Hematopoietic multipotent progenitor cell treated with erythropoietin and hydrocortisone succinate and interleukin-3 and kit ligand, for 8 days (in vitro differentiated cells): ENCODE measurements around the gene B4GALNT3.

ENCODE experiments used
- DNase-seq: peaks from one replicate; pipeline ENCODE4 v3.0.0-alpha.2; 2015

B4GALNT3 gene

DNA sequence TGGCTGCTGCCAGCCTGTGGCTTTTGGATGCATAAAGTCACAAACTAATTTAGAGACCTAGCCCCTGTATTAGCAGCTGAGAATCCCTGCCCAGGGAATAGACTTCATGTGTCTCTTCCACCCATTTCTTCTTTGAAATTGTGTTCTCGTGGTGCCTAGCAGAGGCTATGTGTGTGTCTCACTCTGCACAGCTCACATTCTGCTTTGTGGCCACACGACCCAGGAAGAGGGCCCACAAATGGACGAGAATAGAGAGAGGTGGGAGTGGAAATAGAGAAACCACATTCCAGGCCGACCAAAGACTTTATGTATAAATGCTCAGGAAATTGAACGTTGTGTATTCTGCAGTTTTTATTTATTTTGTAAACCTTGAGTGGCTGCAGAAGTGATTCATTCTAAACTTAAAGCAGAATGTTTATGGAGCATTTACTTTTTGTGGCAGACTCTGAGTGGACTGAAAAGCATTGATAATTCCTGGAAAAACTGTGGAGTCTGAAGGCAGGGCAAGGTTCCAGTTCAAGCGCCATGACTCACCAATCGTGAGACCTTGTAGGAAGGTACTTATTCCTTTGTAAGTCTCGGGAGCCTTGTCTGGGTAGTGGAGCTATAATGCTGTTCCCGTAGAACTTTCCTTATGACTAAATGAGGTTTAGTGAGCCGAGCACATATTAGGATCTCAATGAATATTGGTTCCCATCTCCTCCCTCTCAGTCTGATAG is 9.1 kb downstream of the B4GALNT3 start:
- DNase-seq, result no peak

DNA sequence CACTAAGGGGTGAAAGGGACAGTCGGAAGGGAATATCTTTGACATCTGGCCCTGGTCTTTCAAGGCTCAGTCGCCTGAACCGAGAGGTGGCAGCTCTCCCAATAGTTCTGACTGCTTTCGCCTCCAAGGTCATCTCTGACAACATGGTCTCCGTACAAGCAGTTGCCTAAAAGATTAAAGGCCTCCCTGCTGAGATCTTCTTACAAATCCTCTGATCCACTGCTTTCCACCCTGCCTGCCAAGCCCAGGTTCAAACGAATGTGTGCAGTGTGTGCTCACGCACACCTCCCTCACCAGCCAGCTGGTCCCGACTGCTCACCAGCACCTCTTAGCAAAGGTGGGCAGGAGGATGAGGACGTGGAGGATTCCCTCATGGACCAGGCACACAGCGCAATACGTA is 10.4 kb downstream of the B4GALNT3 start:
- no peak for DNase-seq

DNA sequence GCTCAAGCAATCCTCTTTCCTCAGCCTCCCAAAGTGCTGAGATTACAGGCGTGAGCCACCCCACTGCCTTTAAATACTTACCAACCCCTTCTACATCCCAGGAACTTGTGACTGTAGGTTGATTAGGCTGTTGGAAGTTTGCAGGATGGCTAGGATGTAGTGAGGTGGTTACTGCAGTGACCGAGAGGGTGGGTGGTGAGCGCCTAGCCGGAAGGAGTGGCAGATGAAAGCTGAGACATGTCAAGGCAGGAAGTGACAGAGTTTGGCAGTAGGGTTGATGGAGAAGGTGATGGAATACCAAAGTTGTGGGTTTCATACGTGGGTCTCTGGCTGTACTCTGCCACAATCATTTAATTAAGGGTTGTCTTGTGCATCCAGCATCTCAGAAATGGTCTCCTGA is 13.5 kb downstream of the B4GALNT3 start:
- no peak for DNase-seq

DNA sequence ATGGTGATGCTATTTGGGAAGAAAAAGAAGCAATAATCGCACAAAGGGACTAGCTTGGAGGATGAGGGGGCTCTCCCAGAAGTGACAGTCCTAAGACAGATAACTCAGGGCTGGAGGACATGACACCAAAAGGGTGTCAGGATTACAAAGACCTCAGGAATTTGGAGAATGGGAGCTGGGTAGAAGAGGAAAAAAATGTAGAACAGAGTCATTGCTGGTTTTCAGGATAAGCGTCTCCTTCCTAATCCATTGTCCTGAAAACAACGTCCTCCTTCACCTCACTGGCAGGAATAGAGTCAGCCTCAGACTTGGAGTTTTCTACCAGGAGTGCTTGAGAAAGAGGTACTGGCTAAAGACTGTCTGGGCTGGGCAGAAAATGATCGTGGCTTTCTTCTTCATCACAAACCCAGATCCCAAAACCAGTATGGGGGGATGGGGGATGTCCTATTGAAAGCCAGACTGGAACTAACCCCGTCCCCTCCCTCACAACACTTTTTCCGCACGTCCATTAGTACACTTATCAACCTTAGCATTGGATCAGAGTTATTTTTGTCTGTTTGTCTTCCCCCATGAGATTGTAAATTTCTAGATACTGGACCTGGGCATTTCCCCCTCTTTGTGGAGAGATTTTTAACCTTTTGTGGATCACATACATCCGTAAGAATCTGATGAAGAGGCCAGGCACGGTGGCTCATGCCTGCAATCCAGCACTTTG is 14.3 kb downstream of the B4GALNT3 start:
- no peak for DNase-seq

DNA sequence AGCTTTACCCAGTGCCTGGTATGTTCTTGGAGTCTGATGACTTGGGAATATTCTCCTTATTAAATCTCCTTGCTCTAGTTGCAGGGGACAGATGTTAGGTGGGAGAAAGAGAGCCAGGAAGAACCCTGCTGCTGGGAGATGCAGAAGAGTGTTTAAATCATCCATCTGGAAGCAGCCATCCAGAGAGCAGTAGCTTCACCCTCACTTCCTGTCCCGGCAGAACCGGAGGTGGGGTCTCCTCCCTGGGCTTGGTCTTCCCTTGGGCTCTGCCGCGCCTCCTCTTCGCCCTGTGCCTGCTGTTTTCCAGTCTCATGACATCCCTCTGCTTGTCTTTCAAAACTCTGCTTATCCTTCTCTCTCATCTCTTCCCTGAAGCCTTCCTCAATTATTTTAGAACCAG is 15.5 kb downstream of the B4GALNT3 start:
- no peak for DNase-seq

DNA sequence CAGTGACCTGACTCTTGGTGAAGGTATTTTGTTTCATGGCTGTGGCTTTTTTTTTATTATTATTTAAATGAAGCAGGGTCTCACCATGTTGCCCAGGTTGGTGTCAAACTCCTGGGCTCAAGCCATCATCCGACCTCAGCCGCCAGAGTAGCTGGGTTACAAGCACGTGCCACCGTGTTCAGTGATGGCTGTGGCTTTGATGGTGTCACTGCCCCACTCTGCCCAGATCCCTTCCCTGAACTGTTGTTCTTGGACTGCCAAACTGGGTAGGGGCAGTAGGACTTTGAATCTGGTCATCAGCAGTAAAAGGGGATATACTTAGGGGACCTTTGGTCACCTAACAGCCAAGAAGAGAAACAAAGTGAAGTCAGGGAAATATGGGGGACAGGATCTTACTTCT is 19.4 kb downstream of the B4GALNT3 start:
- DNase-seq, result no peak

DNA sequence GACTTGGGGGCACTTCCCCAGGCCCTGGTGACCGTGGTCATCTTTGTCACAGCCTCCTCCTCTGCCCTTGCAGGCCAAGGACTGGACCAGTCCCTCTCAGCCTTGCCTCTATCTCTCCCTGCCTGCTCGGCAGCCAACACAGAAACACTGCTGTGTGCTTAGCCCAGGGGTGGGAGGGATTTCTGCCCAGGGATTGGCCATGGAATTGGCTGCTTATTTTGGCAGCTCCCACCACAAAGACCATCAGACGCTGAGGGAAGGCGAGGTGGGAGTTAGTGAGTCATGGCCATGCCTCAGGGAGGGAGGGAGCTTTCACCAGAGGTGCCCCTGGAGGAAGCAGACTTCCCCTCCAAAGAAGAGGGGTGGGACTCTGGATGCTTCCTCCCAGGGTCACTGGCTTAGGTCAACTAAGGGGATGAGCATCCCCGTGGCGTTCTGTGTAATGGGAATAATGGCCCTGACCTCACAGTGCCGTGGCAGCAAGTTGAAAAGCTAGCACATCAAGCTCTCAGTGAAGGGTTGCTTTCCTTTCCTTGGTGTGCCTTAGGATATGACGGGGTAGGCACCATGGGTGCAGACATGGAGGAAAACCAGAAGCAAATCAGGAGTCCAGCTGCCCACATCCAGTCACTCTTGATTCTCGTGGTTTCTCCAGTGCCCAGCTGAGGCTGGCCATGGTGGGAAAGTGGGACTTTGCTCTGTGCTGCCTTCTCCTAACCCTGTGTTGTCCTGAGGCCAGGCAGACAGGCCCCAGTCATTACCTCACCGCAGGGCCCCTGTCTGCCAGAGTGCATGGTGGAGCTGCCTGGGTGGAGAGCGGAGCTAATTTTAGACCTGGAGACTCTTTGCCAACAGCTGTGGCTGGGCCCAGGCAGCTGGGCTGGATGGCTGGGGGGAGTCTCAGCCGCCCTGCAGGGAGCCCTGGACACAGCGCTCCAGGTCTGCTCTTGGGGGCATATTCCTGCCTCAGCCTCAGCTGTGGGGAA is 21.4 kb downstream of the B4GALNT3 start:
- no peak for DNase-seq

DNA sequence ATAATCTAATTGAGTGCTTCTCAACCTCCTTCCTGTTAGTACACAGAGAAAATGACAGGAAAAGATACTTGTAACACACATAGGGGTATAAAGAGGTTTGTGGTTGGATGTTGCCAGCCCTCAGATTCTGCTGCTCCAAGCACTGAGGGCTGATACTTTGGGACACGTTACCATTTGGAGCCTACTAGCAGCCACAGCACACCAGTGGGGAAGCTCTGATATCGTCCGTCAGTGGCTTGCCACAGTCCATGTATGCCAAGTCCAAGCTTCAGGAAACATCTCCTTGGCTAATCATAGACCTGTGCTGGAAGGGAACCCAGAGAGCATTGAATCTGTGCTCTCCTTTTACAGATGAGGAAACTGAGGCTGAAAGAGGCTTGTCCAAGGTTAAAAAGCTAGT is 22.3 kb downstream of the B4GALNT3 start:
- DNase-seq, result no peak

DNA sequence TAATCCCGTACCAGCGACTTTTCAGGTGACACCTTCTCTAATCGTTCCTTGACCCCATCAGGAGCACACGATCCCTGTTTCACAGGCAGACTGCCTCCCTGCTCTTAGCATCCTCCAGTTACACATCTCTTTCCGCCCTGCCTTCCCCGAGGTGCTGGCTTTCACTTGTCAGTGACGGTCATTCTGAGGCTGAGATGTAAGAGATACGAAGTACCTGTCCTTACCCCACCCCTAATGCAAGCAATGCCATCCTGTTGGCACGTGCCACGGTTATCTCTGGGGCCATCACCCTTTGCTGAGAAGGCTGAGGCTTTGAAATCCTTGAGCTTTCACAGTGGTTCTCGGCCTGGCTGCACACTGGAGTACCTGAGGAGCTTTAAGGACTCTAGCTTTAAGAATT is 24.4 kb downstream of the B4GALNT3 start:
- DNase-seq, result no peak

DNA sequence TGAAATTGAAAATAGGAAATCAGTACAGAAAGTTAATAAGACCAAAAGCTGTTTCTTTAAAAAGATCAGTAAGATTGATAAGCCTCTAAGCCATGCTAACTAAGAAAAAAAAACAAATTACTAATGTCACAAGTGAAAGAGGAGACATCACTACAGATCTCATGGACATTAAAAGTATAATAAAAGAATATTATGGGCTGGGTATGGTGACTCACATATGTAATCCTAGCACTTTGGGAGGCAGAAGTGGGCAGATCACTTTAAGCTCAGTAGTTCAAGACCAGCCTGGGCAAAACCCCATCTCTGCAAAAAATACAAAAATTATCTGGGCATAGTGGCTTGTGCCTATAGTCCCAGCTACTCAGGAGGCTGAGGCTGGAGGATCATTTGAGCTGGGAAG is 30.5 kb downstream of the B4GALNT3 start:
- DNase-seq, result no peak

DNA sequence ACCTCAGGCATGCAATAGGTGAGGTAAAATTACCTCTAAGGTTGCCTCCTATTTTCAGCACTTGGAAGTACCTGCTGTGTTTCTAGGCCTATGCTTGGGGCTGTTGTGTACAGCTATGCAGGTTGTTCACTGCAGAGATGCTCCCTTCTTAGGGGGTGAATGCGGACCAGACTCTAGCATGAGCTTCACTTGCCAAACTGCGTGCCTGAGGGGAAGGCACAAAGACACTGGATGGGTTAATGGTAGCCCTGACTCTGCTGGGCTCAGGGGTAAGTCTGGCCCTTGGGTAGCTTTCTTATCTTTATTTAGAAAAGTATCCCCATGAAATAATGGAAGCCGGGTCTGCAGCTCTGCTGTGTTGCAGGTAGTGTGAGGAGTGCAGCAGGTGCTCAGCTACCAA is 35.7 kb downstream of the B4GALNT3 start:
- no peak for DNase-seq

DNA sequence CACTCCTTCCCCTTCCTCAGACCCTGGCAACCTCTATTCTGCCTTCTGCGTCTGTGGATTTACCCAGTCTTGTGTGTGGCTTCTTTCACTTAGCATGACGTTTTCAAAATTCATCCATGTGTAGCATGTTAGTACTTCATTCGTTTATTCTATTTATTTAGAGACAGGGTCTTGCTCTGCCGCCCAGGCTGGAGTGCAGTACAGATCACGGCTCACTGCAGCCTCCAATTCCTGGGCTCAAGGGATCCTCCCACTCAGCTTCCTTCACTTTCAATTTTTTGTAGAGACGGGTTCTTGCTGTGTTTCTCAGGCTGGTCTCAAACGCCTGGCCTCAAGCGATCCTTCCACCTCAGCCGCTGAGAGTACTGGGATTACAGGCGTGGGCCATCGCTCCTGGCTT is 37.0 kb downstream of the B4GALNT3 start:
- DNase-seq, result no peak

DNA sequence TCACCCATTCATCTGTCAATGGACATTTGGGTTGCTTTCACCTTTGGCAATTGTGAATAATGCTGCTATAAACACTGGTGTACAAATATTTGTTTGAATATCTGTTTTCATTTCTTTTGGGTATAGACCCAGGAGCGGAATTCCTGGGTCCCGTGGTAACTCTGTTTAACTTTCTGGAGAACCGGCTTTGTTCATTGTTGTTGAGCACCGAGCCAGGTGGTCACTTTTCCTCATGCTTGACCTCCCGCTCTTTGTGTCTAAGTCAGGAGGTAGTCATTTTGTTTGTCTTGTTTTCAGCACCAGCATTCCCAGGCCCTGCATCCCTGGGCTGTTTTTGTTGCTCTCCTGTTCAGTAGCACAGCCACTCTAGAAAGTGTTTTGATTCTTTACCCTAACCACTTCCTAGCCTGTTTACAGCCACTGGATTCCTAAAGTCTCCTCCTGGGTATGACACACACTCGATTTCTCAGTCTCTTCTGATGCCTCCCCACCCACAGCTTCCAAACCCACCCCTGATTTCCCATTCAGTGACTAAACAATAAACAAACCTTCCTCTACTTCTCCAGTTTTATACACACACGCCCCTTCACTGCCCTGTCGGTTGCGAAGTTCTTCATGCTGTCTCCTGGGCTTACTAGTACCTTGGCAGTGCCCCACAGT is 37.9 kb downstream of the B4GALNT3 start:
- no peak for DNase-seq

DNA sequence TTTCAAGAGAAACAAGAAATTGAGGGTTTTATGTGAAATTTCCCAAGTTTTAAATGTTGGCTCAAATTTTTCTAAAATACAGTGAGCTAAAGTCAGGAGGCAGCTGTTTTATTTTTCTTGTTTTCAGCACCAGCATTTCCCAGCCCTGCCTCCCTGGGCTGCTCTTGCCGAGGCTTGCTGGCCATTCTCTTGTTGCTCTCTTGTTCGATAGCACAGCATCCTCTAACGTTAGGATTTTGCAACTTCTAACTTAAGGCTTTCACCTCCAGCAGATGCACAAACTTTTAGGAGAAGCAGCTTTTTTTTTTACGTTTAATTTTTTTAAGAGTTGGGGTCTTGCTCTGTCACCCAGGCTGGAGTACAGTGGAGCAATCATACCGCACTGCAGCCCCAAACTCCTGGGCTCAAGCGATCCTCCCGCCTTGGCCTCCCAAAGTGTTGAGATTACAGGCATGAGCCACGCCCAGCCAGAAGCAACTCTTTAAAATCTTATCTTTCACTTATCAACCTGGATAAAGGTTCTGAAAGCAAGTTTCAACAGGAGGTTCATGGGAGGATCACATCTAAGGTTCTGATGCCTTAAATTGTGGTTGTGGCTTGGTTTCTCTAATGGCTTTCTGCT is 40.2 kb downstream of the B4GALNT3 start:
- no peak for DNase-seq

DNA sequence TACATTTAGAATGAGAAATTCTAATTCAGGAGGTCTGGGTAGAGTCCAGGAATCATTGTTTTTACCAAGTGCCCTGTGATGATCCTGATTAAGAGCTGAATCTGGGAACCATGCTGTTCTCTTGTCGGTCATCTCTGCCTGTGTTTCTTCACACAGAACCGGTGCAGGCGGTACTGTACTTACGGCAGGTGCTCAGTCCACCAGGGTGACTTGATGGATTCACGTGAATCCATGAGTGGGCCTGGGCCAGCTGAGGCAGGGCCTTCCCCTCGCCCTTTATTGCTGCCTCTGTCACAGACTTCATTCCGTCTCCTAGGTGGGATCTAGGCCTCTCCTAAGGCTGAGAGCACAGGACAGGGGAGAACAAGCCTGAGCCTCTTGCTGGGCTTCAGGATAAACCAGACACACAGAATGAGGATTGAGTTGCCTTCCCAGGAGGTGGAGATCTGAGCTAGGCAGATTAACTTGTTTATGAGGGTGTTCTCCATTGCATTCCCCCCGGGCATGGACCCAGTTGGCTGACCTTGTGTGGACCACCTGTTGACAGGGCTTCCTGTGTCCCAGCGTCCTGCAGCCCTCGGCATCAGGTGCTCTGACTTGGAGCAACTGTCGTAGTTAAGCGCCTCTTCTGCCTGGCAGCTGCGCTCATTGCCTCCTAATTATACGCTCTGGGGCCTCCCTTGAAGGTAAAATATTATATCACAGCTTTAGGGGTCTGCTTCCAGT is 42.1 kb downstream of the B4GALNT3 start:
- DNase-seq, result no peak

DNA sequence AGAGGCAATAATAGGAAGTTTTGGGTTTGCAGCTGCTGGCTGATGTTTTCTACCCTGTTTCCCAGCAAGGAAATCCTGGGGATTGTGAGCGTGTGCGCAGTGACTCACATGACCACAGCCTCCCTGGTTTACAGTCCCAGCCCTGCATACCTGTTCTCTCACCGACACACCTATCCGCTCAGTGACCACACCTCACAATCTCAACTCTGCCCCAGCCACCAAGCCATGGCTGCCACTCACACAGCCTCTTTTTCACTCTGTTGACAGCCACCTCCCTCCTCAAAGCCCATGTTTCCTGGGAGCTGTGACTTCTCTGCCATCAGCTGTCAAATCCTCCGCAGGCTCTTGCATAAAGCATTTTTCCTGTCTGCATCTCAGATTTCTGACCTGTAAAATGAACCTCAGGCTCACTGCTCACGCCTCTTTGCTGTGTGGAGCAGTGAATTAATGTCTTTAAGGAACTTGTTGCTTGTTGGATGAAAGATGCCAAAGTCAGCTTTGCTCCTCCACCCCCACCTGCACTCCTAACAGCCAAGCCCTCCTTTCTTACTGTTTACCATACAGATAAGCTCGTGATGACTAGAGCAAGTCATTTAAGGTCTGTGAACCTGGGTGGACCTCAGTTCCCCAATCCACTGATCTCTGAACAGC is 43.5 kb downstream of the B4GALNT3 start:
- DNase-seq, result no peak

DNA sequence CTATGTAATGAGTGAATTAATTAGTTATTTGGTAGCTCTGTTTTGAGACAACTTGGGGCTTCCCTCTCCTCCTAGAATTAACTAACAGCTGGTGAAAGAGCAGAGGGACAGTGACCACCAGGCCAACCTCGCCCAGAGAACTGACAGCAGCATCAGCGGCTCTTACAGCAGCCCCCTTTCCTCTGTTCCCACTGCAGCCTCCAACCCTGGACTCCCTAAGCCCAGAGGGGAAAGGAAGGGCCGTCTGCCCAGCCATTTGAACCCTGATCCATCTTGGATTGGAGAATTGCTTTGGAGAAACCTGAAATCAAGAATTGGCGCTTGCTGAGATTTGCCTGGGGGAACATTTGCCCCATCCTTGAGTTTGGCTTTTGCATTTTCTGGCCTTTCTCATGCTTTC is 45.5 kb downstream of the B4GALNT3 start:
- no peak for DNase-seq

DNA sequence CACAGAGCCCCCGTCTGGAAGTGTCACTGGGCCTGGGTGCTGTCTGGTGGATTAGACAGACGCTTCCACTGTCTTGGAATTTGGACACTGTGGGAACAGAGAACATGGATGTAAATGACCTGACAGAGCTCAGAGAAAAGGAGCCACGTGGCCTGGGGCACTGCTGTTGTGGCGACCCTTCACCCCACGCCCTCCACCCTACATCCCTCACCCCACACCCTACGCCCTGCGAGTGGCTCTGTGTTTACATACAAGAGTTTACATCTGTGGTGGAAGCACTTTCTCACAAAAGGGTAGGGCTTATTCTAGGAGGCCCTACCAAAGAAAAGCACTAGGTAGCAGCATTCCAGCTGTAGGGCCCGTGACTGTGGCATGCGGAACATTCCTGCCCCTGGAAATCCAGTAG is 47.7 kb downstream of the B4GALNT3 start:
- no peak for DNase-seq

DNA sequence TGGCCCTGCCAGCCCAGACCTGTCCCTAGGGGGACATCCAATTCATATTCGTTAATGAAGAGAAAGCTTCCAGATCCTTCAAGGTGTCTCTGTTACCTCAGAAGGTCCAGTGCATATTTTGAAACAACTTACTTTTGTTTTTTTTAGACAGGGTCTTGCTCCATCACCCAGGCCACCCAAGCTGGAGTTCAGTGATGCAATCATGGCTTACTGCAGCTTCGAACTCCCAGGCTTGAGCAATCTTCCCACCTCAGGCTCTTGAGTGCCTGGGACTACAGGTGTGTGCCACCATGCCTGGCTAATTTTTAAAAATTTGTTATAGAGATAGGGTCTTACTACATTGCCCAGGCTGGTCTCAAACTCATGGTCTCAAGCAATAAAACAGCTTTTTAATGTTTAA is 48.4 kb downstream of the B4GALNT3 start:
- no peak for DNase-seq

DNA sequence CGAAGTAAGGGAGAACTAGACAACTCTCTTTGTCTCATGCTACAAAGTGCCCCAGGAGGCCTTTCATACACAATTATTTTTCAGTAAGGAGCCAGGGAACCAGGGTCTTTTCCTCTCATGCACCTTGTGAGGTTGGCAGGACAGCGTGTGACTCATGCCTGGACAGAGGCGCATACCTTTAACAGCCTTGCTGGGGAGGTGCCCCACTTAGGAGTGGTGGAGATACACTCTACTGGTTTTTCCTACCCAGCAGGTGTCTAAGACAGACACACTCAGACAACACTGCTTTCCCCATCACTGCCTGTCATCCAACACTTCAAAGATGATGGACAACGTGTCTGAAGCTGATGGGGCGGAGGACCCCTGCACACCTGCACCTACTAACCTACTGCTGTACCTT is 49.1 kb downstream of the B4GALNT3 start:
- DNase-seq, result no peak

DNA sequence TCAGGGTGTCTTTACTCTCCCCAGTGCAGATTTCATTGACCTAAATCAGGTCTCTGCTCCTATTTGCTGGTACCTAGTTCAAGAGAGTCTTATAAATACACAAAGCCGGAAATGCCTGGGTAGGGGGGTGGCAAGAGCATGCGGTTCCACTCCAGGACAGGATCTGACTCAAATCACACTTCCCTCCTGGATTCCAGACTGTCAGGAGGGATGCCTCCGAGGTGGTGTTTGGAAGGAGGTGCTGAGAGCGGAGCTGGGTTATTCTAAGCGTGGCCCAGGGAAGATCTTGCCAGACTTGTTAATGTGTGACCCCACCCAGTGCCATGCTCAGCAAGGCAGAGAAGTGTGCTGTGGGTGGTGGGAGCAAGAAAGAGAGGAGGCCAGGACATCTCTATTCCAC is 49.8 kb downstream of the B4GALNT3 start:
- DNase-seq, result no peak
